HG03095 (cell line): ENCODE results near the gene PAH.

Source experiments
- ATAC-seq: cut with Tn5 transposase; IDR thresholded peaks from one replicate; pipeline ENCODE4 v1.9.1; 2021; ENCODE audit warnings: moderate library complexity; ENCODE audit not compliant: unreplicated experiment

PAH gene

DNA sequence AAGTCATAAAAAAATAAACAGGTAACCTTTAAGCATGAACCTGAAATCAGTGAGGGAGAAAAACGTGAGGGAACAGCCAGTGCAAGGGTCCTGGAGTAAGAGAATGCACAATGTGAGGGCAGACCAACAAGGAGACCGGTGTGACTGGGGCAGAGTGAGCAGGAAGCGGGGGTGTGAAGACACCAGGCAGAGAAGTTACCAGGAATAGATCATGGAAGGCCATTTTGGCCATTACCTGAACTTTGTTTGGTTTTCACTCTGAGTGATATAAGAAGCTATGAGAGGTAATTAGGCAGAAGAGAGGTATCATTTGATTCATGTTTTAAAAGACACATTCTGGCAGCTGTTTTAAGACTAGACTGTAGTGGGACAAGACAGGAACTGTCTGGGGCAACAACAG lies 15.0 kb downstream of the PAH start:
- no peak for ATAC-seq

DNA sequence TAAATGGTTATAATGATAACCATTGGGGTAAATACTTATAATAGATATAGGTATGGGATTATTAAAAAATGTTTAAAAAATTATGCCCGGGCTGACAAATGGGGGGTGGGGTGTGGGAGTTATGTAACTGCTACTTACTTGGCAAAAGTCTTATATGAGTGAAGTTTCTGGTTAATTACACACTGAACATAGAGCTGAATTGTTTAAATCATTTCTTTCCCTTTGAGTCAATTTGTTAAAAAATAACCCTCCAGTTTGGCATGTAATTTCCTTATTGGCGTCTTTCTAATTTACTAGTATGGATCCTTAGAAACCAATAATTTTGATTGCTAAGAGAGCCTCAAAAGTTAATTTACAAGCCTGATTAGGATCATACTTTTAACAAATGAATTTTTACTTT lies 16.7 kb downstream of the PAH start:
- ATAC-seq = no peak

DNA sequence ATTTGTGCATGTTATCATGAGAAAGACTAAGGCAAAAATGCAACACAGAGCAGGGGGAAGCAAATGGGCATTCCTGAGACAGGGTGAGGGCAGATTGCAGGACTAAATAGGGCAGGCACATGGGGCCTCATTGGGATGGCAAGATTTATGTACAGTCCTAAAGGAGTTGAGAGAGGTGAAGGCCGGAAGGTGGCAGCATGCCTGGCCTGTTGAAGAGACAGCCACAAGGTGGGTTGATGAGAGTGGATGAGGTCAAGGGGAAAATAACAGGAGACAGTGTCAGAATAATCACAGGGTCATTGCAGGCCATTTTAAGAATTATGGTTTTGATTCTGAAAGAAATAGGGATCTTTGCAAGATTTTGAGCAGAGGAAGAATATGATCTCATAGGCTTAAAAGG lies 21.0 kb downstream of the PAH start:
- no peak for ATAC-seq

DNA sequence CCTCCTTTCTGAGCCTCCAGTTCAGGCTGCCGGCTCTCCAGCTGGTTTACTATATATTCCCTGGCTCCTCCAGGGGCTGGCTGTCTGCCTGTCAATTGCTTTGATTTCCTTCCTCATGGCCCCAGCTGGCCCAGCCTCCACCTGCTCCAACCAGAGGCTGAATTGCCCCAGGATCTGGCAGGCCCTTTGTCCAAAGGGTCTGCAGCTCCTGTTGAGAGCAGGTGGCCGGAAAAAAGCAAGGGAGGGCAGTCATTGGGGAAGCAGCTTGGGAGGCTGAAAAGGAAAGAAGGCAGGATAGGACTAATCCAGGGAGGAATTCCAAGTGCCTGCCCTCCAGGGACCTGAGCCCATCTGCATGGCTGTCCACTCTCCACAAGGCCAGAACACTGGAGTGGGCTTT lies 25.3 kb downstream of the PAH start:
- ATAC-seq = no peak

DNA sequence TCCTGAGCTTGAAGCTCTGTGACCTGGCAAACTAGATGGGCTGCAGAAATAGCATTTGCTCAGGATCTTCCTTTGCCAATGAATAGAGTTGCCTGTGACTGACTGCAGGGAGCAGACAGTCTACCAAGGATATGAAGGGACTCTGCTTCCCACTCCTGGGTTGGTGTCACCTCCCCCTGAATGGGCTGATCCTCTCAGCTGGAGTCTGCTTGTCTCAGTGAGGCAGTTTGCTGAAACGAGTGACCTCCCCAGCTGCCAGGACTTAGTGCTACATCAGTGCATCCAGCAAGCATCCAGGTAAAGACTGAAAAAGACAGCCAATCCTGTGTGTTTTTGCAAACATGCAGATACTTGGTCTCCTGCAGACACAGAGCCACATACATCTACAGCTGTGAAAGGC lies 28.5 kb downstream of the PAH start:
- ATAC-seq = no peak

DNA sequence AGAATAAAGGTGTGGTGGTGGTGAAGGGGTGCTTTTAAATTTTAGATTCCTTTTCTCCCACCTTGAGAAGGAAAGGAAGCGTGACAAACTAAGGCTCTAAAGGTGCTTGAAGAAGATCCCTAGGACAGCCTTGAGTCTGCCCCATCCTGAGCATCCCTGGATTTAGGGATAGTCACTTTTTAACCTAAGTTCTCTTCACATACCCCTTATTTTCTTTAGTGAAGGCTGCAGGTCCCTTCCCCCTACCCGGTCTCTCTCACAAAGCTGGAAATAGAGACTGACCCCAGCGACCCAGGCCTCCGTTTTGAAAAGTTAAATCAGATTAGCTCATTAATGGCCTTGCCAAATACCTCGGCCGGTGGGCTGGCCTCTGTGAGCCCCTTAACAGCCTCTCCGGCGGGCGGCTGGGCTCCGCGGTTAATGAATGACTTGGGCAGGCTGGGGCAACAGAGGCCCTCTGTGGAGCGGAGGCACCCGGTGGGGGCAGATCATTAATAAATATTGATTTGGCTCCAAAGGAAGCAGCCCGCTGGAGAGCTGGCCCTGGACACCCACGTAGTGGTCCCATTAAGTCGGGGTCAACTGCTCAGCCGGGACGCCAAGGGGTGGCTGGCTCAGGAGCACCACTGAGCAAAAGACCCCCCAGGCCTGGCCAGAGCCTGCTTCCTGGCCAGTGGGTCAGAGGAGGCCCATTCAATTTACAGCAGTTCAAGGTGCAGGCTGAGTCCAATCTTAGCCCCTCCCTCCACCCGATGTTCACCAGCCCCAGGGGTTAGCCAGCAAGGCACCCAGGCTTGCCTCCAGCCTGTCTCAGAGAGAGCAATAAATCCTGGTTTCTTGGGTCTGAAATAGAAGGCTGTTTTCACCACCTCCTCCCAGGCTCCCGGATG lies 31.8 kb downstream of the PAH start:
- no peak for ATAC-seq

DNA sequence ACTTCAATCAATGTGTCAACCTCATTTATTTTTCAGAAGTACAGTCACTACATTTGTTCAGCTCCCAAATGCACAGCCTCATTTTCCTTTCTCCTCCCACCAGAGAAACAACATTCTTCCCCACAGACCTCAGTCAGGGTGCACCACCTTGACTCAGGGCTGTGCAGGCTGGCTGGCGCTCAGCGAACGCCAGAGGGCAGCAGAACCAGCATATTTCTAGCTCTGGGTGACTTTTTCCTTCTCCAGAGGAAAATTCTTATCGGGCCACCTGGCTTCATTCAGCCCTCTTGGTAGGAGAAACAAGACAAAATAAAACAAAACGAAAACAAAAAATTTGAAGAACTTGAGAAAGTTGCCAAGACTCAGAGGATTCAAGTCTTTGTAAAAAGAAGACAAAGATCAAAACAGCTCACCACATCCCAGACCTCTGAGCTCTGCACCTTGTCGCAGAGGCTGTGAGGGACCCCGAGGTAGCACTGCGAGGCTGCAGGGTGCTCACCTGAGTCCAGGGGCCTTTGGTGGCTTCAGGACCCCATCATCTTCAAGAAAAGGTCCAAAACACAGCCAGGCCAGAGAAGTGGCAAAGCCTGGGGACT lies 33.7 kb downstream of the PAH start:
- no peak for ATAC-seq

DNA sequence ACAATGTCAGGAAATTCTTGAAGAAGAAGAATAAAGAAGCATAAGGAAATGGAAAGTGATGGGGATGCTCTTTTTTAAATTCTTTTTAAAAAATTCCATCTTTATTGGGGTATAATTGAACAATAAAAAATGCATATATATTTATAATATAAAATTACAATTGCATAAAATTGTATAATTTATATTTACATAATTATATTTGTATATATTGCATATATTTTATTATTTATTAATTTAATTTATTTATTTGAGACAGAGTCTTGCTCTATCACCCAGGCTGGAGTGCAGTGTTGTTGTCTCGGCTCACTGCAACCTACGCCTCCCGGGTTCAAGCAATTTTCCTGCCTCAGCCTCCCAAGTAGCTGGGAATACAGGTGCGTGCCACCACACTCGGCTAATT lies 36.3 kb downstream of the PAH start:
- ATAC-seq = no peak

DNA sequence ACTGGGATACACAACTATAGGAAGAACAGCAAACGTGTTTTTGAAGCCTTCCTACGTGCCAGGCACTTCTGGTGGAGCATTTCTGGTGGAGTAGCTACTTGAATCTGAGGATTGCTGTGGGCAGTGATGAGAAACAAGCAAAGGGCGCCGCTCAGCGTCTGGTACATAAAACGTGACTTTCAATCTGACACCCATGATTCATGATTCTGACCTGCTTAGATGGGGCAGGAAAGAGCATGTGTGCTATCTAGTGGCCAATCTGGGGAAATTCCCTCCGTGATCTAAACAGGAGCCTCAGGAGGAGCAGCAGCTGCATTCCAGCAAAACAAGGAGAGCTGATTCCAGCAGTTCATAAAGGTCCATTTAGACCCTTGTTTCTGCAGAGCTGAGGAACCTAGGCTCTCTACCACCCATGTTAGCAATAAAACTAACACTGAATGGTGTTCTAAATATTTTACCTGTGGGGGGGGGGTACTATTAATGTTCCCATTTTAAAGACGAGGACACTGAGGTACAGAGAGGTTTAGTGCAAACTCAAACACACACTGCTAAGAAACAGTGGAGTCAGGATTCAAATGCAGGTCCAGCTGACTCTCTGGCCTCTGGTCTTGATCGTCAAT lies 37.8 kb downstream of the PAH start:
- no peak for ATAC-seq

DNA sequence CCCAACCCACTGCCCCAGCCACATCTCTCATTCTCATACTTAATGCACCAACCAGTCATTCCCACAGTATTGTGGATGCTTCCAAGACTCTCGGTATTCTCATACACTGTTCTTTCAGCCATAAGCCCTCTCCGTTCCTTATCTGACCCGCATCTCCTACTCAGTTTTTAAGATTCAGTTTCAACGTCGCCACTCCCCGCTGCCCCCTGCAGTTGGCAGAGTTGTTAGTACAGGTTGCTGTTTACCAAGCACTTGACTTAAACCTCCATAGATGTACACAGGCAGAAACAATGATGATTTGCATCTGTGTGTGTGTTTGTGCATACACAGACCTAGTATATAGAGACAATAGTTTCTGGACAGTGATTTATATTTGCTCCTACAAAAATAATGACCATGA lies 40.2 kb downstream of the PAH start:
- no peak for ATAC-seq

DNA sequence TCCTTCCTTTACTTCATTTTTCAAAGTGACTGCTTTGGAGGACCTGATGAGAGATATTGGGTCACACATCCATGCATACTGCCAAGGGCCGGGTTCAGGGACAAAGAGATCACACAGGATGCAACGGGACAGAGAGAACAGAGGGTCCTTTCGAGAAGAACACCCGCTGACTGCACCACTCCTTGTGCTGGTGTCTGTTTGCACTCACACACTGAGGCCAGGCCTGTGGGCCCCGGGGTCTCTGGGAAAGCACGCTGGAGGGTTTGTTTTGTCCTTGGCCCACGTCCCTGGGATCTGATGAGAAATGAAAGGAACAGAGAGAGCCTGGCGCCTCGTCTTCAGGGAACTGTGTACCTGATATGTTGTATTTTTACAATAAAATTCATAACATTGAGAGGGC lies 42.2 kb downstream of the PAH start:
- no peak for ATAC-seq

DNA sequence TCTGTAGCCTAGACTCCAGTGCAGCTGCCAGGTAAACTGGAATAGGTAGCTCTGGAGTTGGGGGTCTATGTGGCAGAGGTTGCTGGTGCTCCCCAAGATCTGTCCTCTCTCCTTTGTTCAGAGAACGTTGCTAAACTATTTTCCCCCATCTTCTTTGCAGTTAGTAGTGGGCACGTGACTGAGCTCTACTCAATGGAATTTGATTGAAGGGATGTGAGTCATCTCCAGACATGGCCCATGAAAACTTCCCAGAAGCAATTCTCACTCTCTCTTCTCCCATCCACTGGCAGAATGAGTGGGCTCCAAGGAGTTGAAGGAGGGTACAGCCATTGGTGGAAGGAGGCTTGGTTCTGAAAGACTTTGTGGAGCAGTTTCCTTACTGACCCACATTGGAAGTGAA lies 44.0 kb downstream of the PAH start:
- no peak for ATAC-seq

DNA sequence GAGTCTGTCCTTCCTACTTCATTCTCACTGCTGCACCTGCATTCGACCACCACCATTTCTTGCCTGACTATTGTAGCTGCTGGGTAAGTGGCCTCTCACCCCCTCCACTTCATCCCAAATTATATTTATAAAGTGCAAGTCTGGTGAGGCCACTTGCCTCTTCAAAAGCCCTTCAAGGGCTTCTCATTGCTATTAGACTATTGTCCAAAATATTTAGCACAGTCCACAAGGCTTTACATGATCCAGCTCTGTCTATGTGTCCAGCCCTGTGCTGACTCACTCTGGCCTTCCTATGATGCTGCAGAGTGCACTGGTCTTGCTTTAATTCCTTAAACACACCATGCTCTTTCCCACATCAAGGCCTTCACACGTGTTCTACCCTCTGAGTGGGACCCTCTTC lies 46.0 kb downstream of the PAH start:
- ATAC-seq = no peak

DNA sequence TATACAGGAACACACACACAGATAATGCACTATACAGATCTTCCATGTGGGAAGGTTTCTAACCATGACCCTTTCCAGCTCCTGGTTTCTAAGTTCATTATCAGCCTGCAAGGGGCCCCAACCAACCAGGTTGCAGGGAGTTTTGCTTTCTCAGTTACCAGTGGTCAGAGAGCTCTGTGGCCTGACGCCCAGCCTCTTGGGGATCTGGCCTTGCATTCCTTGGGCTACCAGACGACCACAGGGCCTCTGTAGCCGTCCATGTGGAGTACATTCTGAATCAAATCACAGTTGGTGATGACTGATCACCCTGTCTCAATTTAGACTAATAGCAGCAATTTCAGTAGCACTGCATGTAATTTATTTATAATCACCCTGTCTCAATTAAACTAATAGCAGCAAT lies 47.5 kb downstream of the PAH start:
- no peak for ATAC-seq

DNA sequence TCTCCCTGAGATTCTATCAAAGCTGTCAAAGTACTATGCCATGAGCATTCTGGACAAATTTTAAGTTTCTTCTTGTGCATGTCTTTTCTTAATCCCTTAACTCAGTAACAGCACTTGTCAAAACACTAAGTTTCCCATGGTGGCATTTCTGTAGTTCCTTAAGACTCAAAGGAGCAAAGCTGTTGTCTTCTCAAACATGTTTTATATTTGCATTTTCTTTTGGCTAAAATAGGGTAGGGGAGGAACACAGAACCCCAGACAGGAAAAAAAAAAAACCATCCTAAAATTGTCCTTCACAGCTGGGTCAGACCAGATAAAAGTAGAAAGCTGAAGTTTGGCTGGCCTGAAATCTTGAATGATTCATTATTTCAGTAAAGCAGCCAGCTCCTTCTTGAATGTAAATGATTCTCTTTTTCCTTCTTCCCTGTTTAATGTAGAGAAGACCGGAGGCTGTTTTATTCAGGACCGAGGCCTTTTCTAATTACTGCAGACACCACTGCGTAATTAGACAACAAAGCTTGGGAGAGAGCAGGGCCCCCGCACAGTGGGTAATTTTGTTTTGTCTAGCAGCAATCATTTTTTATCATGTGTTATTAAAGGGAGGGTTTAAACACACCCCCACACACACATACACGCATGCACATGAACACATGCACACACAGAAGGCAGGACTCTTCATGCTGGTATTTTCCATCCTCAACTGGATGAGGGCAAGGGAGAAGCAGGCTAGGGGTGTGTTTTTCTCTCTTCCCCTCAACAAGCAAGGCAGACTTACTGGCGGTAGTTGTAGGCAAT lies 51.0 kb downstream of the PAH start:
- no peak for ATAC-seq

DNA sequence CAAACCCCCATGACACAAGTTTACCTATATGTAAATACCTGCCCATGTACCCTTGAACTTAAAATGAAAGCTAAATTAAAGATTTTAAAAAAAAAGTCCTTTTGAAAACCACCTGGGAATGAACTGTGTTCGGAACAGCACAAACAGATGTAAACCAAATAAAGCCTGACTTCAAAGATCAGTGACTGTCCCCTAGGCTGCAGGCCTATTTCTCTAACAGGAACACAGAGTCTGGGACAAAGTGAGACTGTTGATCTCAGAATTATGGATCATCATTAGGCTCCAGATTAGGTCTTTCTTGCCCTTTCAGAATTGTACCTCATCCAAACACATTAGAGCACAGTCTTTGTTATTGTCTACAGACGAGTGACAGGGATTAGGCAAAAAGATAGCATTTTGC lies 54.6 kb downstream of the PAH start:
- ATAC-seq = no peak

DNA sequence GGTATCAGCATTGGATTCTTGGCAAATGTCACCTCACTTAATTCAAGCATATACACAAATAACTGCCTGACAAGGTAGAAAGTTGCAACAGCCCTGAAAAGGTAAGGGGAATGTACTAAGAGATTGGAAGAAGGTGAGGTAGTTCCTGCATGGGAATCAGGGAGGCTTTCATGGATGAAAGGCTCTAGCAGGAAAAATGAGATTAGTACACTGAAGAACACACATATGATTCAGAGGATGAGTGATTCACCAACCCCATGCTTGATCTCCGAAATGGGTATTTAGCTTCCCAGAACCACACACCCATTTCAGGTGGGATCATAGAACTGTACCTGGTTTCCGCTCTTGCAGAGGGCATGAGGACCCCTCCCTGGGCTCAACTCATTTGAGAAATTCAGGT lies 65.8 kb downstream of the PAH start:
- ATAC-seq = no peak

DNA sequence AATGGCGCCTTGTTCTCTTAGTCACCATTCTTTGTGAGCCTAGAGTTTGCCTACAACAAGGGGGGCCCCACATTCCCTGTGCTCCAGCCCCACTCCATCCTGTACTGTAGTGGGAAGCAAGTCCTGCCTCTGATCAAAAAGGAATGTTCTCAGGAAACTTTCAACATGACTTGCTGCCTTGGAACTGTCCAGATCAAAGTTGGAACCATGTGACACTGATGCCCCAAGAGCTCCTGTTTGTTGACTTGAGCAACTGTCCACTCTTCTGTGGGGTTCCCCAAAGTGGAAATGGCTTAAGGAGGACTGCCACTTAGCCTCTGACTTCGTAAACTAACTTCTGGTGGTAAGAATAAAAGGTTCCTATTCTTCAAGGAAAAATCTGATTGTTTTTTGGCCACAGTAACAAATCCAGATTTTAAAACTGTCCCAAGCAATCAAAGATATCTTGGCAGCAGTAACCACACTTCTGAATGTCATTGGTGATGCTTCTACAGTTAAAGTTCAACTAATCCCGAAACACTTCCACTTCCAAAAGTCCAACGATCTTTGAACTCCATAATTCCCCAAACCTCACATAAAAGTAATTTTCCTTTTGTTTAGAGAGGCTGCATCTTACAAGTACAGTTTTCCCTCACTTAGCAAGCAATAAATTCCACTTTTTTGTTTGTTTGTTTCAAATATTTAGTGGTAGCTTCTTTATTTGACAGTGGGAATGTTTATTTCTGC lies 67.2 kb downstream of the PAH start:
- no peak for ATAC-seq

DNA sequence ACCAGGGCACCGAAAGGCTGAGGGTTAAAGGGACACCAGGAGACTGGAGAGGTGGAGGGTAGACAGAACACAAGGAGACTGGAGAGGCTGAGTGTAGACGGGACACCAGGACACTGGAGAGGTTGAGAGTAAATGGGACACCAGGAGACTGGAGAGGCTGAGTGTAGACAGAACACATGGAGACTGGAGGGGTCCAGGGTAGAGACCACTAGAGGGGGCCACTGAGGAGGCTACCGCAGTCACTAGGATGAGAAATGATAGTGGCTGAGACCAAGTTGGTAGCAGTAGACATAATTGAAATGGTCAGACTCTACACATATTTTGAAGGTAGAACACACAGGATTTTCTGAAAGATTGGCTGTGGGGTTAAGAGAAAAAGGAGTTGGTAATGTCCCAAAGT lies 68.2 kb downstream of the PAH start:
- no peak for ATAC-seq

DNA sequence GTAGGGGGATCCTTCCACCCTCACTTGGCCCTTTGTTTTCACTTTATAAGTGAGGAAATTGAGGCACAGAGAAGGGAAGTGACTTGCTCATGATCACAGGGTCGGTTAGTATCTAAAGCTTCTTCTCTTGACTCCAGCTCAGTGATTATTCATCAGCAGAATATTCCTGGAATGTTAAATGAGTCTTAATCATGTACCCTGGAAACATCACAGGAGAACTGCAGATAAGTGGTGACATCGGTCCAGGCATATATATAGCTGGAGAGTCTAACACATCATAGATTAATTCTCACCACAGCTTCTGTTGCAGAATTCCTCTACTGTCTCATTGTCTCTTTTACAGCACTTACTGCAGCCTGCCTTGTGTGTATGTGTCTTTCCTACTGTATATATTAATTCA lies 69.9 kb downstream of the PAH start:
- ATAC-seq = no peak
